ENCODE results near the gene CSNK1D. TPM values are rescaled to one million over a fixed set of nuclear protein-coding genes. Genes with fewer than 3 reads are reported as not detected.

The CSNK1D gene
- polyA plus RNA-seq, 1 donor from 2014 or later = 29.9 TPM

DNA sequence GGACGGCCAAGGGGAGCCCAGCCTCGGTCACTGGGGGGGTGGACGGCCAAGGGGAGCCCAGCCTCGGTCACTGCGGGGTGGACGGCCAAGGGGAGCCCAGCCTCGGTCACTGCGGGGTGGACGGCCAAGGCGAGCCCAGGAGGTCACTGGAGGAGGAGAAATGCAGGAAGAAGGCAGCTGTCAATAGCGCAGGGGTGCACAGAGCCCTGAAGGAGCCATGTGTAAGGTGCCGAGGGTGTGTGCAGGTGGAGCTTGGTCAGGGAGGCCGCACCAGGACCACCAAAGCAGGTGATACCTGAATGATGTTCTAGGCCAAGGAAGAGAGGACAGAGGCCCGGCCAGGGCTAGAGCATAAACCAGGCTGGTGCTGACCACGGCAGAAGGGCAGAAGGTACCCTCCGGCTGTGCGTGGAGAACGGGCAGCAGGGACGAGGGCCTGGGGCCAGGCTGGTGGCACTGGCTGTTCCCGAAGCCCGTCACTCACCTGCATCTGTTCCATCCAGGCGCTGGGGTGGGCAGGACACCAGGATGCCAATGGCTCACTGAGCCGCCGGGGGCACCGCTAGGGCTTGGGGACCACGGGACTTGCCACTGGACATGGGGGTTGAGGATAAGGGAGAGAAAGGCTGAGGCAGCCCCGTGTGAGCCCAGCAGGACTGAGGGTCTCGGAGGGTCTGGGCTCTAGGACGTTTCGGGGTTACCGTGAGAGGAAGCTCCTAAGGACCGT is 55.0 kb downstream of the CSNK1D start:
- Histone ChIP-seq H3K4me3 (ENCODE audit: low read length) (no peak overlapping the region), H2AFZ (ENCODE audit: low read depth, low read length) (no peak overlapping the region), H3K27ac (ENCODE audit: low read length) (no peak overlapping the region), H3K9ac (ENCODE audit: low read length) (no peak overlapping the region), H3K79me2 (replicated peaks; ENCODE audit: insufficient read depth, low read length) (no peaks in the 10 kb centered on the region), H3K27me3 (ENCODE audit: insufficient read depth, low read depth, low read length) (no peaks in the 10 kb centered on the region), H4K20me1 (ENCODE audit: insufficient read depth) (no peaks in the 10 kb centered on the region), H3K4me2 (ENCODE audit: low read length) (no peak overlapping the region), H3K9me2 (ENCODE audit: insufficient read depth, low read length) (no peaks in the 10 kb centered on the region), H3F3A (ENCODE audit: insufficient read depth, low read length, poor library complexity, severe bottlenecking) (no peaks in the 10 kb centered on the region), H3K36me3 (ENCODE audit: insufficient read depth, low read length) (no peaks in the 10 kb centered on the region), H3K9me3 (ENCODE audit: low read length) (no peaks in the 10 kb centered on the region)
- no peak for TF ChIP-seq MXI1 (conservative IDR thresholded peaks at IDR 0.05; ENCODE audit: poor library complexity, severe bottlenecking)
- no peak for TF ChIP-seq EZH2 (IDR thresholded peaks at IDR 0.05; ENCODE audit: borderline replicate concordance, insufficient read depth, low read length, poor library complexity, severe bottlenecking)

DNA sequence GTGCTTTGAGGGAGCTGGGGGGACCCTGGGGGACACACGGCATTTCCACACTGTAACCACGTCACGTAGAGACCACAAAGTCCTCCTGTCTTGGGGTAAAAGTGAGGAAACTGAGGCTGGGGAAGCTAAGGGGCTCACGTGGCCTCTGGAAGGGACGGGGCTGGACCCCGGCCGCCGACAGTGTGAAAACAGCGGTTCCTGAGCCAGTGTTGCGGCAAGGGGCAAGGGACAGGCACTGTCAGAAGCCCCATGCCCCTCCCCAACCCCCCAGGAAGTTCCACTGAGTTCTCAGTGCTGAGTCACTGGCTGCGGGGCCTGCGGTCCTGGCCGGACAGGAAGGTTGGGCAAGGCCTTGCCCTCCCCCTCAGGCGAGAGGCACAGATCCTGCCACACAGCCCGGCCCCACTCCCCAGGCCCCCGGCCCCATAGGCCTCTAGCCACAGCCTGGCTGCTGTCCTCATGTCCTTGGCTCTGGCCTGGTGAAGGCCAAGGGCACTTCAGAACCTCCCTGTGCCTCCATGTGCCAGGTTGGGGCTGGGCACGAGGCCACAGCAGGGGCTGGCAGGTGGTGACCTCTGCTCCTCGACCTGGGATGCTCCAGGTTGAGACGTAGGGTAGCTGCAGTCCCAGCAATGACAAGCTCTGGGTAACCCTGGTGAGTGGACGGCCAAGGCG is 55.8 kb downstream of the CSNK1D start:
- no peak overlapping the region for H2AFZ ChIP-seq (ENCODE audit: low read depth, low read length)
- H3K9me2 ChIP-seq (ENCODE audit: insufficient read depth, low read length) = no peaks in the 10 kb centered on the region
- no peak overlapping the region for H3K4me3 ChIP-seq (ENCODE audit: low read length)
- H3K27ac ChIP-seq (ENCODE audit: low read length) = no peak overlapping the region
- H3K4me2 ChIP-seq (ENCODE audit: low read length) = no peak overlapping the region
- no peaks in the 10 kb centered on the region for H3F3A ChIP-seq (ENCODE audit: insufficient read depth, low read length, poor library complexity, severe bottlenecking)
- no peaks in the 10 kb centered on the region for H3K27me3 ChIP-seq (ENCODE audit: insufficient read depth, low read depth, low read length)
- no peaks in the 10 kb centered on the region for H4K20me1 ChIP-seq (ENCODE audit: insufficient read depth)
- no peaks in the 10 kb centered on the region for H3K79me2 ChIP-seq (replicated peaks; ENCODE audit: insufficient read depth, low read length)
- no peak overlapping the region for H3K9ac ChIP-seq (ENCODE audit: low read length)
- H3K9me3 ChIP-seq (ENCODE audit: low read length) = no peaks in the 10 kb centered on the region
- TF ChIP-seq TAF1 (IDR thresholded peaks at IDR 0.05; ENCODE audit: low read depth) = no peak
- no peak for TF ChIP-seq MXI1 (conservative IDR thresholded peaks at IDR 0.05; ENCODE audit: poor library complexity, severe bottlenecking)
- TF ChIP-seq, protein P1, sequence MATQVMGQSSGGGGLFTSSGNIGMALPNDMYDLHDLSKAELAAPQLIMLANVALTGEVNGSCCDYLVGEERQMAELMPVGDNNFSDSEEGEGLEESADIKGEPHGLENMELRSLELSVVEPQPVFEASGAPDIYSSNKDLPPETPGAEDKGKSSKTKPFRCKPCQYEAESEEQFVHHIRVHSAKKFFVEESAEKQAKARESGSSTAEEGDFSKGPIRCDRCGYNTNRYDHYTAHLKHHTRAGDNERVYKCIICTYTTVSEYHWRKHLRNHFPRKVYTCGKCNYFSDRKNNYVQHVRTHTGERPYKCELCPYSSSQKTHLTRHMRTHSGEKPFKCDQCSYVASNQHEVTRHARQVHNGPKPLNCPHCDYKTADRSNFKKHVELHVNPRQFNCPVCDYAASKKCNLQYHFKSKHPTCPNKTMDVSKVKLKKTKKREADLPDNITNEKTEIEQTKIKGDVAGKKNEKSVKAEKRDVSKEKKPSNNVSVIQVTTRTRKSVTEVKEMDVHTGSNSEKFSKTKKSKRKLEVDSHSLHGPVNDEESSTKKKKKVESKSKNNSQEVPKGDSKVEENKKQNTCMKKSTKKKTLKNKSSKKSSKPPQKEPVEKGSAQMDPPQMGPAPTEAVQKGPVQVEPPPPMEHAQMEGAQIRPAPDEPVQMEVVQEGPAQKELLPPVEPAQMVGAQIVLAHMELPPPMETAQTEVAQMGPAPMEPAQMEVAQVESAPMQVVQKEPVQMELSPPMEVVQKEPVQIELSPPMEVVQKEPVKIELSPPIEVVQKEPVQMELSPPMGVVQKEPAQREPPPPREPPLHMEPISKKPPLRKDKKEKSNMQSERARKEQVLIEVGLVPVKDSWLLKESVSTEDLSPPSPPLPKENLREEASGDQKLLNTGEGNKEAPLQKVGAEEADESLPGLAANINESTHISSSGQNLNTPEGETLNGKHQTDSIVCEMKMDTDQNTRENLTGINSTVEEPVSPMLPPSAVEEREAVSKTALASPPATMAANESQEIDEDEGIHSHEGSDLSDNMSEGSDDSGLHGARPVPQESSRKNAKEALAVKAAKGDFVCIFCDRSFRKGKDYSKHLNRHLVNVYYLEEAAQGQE (IDR thresholded peaks at IDR 0.05; ENCODE audit: borderline replicate concordance) = no peak
- TF ChIP-seq, protein P2, sequence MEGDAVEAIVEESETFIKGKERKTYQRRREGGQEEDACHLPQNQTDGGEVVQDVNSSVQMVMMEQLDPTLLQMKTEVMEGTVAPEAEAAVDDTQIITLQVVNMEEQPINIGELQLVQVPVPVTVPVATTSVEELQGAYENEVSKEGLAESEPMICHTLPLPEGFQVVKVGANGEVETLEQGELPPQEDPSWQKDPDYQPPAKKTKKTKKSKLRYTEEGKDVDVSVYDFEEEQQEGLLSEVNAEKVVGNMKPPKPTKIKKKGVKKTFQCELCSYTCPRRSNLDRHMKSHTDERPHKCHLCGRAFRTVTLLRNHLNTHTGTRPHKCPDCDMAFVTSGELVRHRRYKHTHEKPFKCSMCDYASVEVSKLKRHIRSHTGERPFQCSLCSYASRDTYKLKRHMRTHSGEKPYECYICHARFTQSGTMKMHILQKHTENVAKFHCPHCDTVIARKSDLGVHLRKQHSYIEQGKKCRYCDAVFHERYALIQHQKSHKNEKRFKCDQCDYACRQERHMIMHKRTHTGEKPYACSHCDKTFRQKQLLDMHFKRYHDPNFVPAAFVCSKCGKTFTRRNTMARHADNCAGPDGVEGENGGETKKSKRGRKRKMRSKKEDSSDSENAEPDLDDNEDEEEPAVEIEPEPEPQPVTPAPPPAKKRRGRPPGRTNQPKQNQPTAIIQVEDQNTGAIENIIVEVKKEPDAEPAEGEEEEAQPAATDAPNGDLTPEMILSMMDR (IDR thresholded peaks at IDR 0.05; ENCODE audit: poor library complexity, severe bottlenecking) = no peak
- no peak for TF ChIP-seq POLR2AphosphoS5 (IDR thresholded peaks at IDR 0.05)
- TF ChIP-seq RAD21 (conservative IDR thresholded peaks at IDR 0.05) = no peak
- TF ChIP-seq EP300 (conservative IDR thresholded peaks at IDR 0.05; ENCODE audit: poor library complexity, severe bottlenecking) = no peak
- no peak for TF ChIP-seq SMC3 (conservative IDR thresholded peaks at IDR 0.05; ENCODE audit: poor library complexity)
- no peak for TF ChIP-seq EZH2 (IDR thresholded peaks at IDR 0.05; ENCODE audit: borderline replicate concordance, insufficient read depth, low read length, poor library complexity, severe bottlenecking)
- H3K36me3 ChIP-seq (ENCODE audit: insufficient read depth, low read length) = no peaks in the 10 kb centered on the region

Data from neural cell (in vitro differentiated cells).